ENCODE data around the gene MARK3.

DNA sequence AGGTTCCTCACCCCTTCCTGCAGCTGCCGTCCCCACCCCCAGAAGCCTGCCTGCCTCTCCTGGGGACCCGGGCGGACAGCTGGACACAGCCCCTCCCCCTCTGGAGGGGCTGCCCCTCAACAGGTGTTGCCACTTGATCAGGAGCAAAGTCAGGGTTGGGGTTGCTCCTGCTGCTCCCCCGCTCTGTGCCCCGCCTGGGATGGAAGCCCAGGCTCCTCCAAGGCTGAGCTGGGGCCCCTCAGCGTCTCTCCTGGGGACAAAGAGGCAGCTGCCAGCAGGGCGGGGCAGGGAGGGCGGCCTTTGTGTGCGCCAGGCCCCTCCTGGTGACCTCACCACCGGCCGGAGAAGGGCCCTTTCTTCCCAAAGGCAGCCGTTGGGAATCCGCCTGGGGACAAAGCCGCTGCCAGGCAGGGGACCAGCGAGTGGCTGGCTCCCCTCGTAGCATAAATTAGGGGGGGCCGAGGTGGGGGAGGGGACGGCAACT is 157.4 kb downstream of the MARK3 start:
- TF ChIP-seq, protein P1, sequence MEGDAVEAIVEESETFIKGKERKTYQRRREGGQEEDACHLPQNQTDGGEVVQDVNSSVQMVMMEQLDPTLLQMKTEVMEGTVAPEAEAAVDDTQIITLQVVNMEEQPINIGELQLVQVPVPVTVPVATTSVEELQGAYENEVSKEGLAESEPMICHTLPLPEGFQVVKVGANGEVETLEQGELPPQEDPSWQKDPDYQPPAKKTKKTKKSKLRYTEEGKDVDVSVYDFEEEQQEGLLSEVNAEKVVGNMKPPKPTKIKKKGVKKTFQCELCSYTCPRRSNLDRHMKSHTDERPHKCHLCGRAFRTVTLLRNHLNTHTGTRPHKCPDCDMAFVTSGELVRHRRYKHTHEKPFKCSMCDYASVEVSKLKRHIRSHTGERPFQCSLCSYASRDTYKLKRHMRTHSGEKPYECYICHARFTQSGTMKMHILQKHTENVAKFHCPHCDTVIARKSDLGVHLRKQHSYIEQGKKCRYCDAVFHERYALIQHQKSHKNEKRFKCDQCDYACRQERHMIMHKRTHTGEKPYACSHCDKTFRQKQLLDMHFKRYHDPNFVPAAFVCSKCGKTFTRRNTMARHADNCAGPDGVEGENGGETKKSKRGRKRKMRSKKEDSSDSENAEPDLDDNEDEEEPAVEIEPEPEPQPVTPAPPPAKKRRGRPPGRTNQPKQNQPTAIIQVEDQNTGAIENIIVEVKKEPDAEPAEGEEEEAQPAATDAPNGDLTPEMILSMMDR (conservative IDR thresholded peaks at IDR 0.05): no peak
- no peak for TF ChIP-seq EZH2 (IDR thresholded peaks at IDR 0.05; ENCODE audit: low read depth)

Data from PC-9 (cell line).